IMR-90 (cell line): Measurements from ENCODE around the gene NR4A2. TPM values are rescaled to one million over a fixed set of nuclear protein-coding genes. Genes with fewer than 3 reads are reported as not detected.

Source experiments
- ATAC-seq: fragments of 200-7000 bp; cut with Tn5 transposase; 2 replicates; pipeline ENCODE4 v1.9.1; 2020; ENCODE audit warnings: low read depth, mild to moderate bottlenecking, moderate library complexity
- BruUV-seq: library from RNA; stranded (reverse); fragments of 400-500 nt; replicated peaks from 2 replicates; lab custom pipeline; 2021; lab: Mats Ljungman, UMichigan
- CTCF ChIA-PET: fragments of 300-600 bp; formaldehyde crosslinking; extraction: SDS; loops from one replicate; lab custom pipeline; 2021; ENCODE audit warnings: antibody characterized with exemption; lab: Yijun Ruan, JAX
- POLR2A ChIA-PET: fragments of 300-600 bp; sonication (Branson Sonifier 250); formaldehyde crosslinking; loops from one replicate; lab custom pipeline; 2022; ENCODE audit warnings: antibody characterized with exemption; ENCODE audit not compliant: unreplicated experiment; lab: Charles Lee
- DNase-seq: peaks from one replicate; pipeline ENCODE4 v3.0.0; 2013
- H2AFZ ChIP-seq: replicated peaks from 2 replicates; pipeline ENCODE3; 2013; ENCODE audit warnings: low read length, mild to moderate bottlenecking; ENCODE audit not compliant: poor library complexity
- H2AK5ac ChIP-seq: 2 replicates; pipeline ENCODE4 v1.6.1; 2013; ENCODE audit warnings: low read depth, low read length, inconsistent platforms
- H2AK9ac ChIP-seq: replicated peaks from 2 replicates; pipeline ENCODE3; 2013; ENCODE audit warnings: mild to moderate bottlenecking, low read depth, low read length, moderate library complexity; ENCODE audit not compliant: poor library complexity
- H2BK120ac ChIP-seq: 2 replicates; pipeline ENCODE4 v1.6.1; 2013; ENCODE audit warnings: low read depth, low read length, inconsistent platforms
- H2BK15ac ChIP-seq: 3 replicates; pipeline ENCODE4 v1.6.1; 2013; ENCODE audit warnings: low read depth, low read length, inconsistent platforms
- H2BK20ac ChIP-seq: 2 replicates; pipeline ENCODE4 v1.6.1; 2013; ENCODE audit warnings: low read depth, mild to moderate bottlenecking, inconsistent platforms, low read length, moderate library complexity
- H2BK5ac ChIP-seq: 2 replicates; pipeline ENCODE4 v1.6.1; 2013; ENCODE audit warnings: mild to moderate bottlenecking, low read depth, low read length, inconsistent platforms; ENCODE audit not compliant: poor library complexity, severe bottlenecking
- H3K14ac ChIP-seq: replicated peaks from 2 replicates; pipeline ENCODE4 v1.6.1; 2013; ENCODE audit warnings: low read depth, low read length, inconsistent platforms
- H3K18ac ChIP-seq: 2 replicates; pipeline ENCODE4 v1.6.1; 2013; ENCODE audit warnings: low read depth, low read length, control low read depth
- H3K23ac ChIP-seq: 2 replicates; pipeline ENCODE4 v1.6.1; 2013; ENCODE audit warnings: low read depth, low read length, inconsistent platforms
- H3K27ac ChIP-seq: 2 replicates; pipeline ENCODE4 v1.5.1; 2013; ENCODE audit warnings: mild to moderate bottlenecking, control low read depth, low read length; ENCODE audit not compliant: insufficient read depth
- H3K27me3 ChIP-seq: 2 replicates; pipeline ENCODE4 v1.6.1; 2013; ENCODE audit warnings: low read length; ENCODE audit not compliant: control insufficient read depth, insufficient read depth
- H3K36me3 ChIP-seq: 2 replicates; pipeline ENCODE4 v1.6.1; 2013; ENCODE audit warnings: low read length, mixed read lengths; ENCODE audit not compliant: control insufficient read depth, insufficient read depth
- H3K4ac ChIP-seq: 2 replicates; pipeline ENCODE4 v1.6.1; 2013; ENCODE audit warnings: low read depth, low read length, inconsistent platforms
- H3K4me1 ChIP-seq: 2 replicates; pipeline ENCODE4 v1.6.1; 2013; ENCODE audit warnings: low read length, mixed read lengths; ENCODE audit not compliant: control insufficient read depth, insufficient read depth
- H3K4me2 ChIP-seq: 2 replicates; pipeline ENCODE4 v1.6.1; 2013; ENCODE audit warnings: low read depth, mild to moderate bottlenecking, control low read depth, low read length, moderate library complexity
- H3K4me3 ChIP-seq: 2 replicates; pipeline ENCODE4 v1.5.1; 2013; ENCODE audit warnings: low read depth, mild to moderate bottlenecking, control low read depth, low read length, moderate library complexity; ENCODE audit not compliant: insufficient read depth
- H3K56ac ChIP-seq: 2 replicates; pipeline ENCODE4 v1.6.1; 2013; ENCODE audit warnings: low read length, inconsistent platforms; ENCODE audit not compliant: insufficient read depth; ENCODE audit errors: extremely low read depth
- H3K79me1 ChIP-seq, 2 experiments: 2 replicates each; pipeline ENCODE4 v1.6.1; 2013; ENCODE audit warnings: low read length in 2 of 2, inconsistent platforms in 1 of 2, low read depth in 1 of 2
- H3K9ac ChIP-seq: 2 replicates; pipeline ENCODE4 v1.6.1; 2013; ENCODE audit warnings: low read depth, low read length, control low read depth
- H3K9me1 ChIP-seq: 2 replicates; pipeline ENCODE4 v1.6.1; 2013; ENCODE audit warnings: low read length, inconsistent platforms; ENCODE audit not compliant: insufficient read depth
- H3K9me3 ChIP-seq: 2 replicates; pipeline ENCODE4 v1.6.1; 2013; ENCODE audit warnings: low read length; ENCODE audit not compliant: control insufficient read depth, insufficient read depth
- H4K20me1 ChIP-seq: 2 replicates; pipeline ENCODE4 v1.6.1; 2013; ENCODE audit warnings: low read length, inconsistent platforms; ENCODE audit not compliant: insufficient read depth
- H4K5ac ChIP-seq: 2 replicates; pipeline ENCODE4 v1.6.1; 2013; ENCODE audit warnings: mild to moderate bottlenecking, low read depth, low read length, control low read depth
- H4K8ac ChIP-seq, 2 experiments: 2 replicates each; pipeline ENCODE4 v1.6.1; 2013; ENCODE audit warnings: low read depth in 2 of 2, low read length in 2 of 2, control low read depth in 1 of 2, inconsistent platforms in 1 of 2
- H4K91ac ChIP-seq: 2 replicates; pipeline ENCODE4 v1.6.1; 2013; ENCODE audit warnings: low read depth, low read length, inconsistent platforms; ENCODE audit not compliant: insufficient read depth
- BHLHE40 ChIP-seq: fragments of 150-350 bp; IDR thresholded peaks from 2 replicates; pipeline ENCODE4 v1.6.1; 2016; ENCODE audit warnings: mild to moderate bottlenecking, low read depth, low read length
- CEBPB ChIP-seq: IDR thresholded peaks from 2 replicates; pipeline ENCODE4 v1.6.1; 2012; ENCODE audit warnings: low read depth, low read length, improper control_type of control experiment
- CHD1 ChIP-seq: IDR thresholded peaks from 2 replicates; pipeline ENCODE4 v1.6.1; 2012; ENCODE audit warnings: low read depth, low read length, improper control_type of control experiment
- CTCF ChIP-seq: conservative IDR thresholded peaks from 2 replicates; pipeline ENCODE4 v1.5.1; 2012; ENCODE audit warnings: mild to moderate bottlenecking, low read depth, low read length, improper control_type of control experiment
- ELK1 ChIP-seq: fragments of 150-350 bp; IDR thresholded peaks from 2 replicates; pipeline ENCODE4 v1.6.1; 2016; ENCODE audit warnings: low read depth, mild to moderate bottlenecking, low read length, moderate library complexity, borderline replicate concordance
- FOS ChIP-seq: fragments of 150-350 bp; IDR thresholded peaks from 2 replicates; pipeline ENCODE4 v1.6.1; 2016; ENCODE audit warnings: low read depth, low read length
- MAFK ChIP-seq: IDR thresholded peaks from 2 replicates; pipeline ENCODE4 v1.6.1; 2012; ENCODE audit warnings: low read depth, low read length, improper control_type of control experiment
- MAZ ChIP-seq: IDR thresholded peaks from 2 replicates; pipeline ENCODE4 v1.6.1; 2012; ENCODE audit warnings: low read depth, mild to moderate bottlenecking, low read length, improper control_type of control experiment, moderate library complexity, borderline replicate concordance
- MXI1 ChIP-seq: IDR thresholded peaks from 2 replicates; pipeline ENCODE4 v1.6.1; 2012; ENCODE audit warnings: low read depth, mild to moderate bottlenecking, low read length, moderate library complexity, borderline replicate concordance
- NFE2L2 ChIP-seq: fragments of 150-350 bp; IDR thresholded peaks from 2 replicates; pipeline ENCODE4 v1.6.1; 2016; ENCODE audit warnings: low read depth, mild to moderate bottlenecking, low read length
- POLR2A ChIP-seq: IDR thresholded peaks from 2 replicates; pipeline ENCODE4 v1.6.1; 2012; ENCODE audit warnings: mild to moderate bottlenecking, low read depth, low read length
- RAD21 ChIP-seq: IDR thresholded peaks from 2 replicates; pipeline ENCODE4 v1.6.1; 2012; ENCODE audit warnings: low read length, improper control_type of control experiment
- RCOR1 ChIP-seq: IDR thresholded peaks from 2 replicates; pipeline ENCODE4 v1.6.1; 2012; ENCODE audit warnings: mild to moderate bottlenecking, low read length, improper control_type of control experiment; ENCODE audit not compliant: insufficient replicate concordance
- RFX5 ChIP-seq: IDR thresholded peaks from 2 replicates; pipeline ENCODE4 v1.8.0; 2012; ENCODE audit warnings: low read depth, mild to moderate bottlenecking, low read length, moderate library complexity
- SMC3 ChIP-seq: fragments of 150-350 bp; IDR thresholded peaks from 2 replicates; pipeline ENCODE4 v1.6.1; 2016; ENCODE audit warnings: low read depth, mild to moderate bottlenecking, antibody characterized with exemption, low read length, moderate library complexity
- USF2 ChIP-seq: fragments of 150-350 bp; IDR thresholded peaks from 2 replicates; pipeline ENCODE4 v1.6.1; 2017; ENCODE audit warnings: mild to moderate bottlenecking, antibody characterized with exemption, low read length, low read depth
- WGBS, 2 experiments: methylation state at CpG; one replicate each; pipeline versions ENCODE4 v1.1.5 to v1.1.7; 2013; ENCODE audit warnings: missing lambda C conversion rate in 2 of 2; ENCODE audit not compliant: insufficient read length in 1 of 2; ENCODE audit errors: extremely low coverage in 2 of 2; 5-methylcytosine and 5-hydroxymethylcytosine counted together
- dilution Hi-C: fragments of 300-500 bp; cut with HindIII; formaldehyde crosslinking; loops from one replicate; pipeline ENCODE4 v1.14.3; 2018; ENCODE audit warnings: low sequenced_read_pairs; ENCODE audit not compliant: unreplicated experiment
- in situ Hi-C: fragments of 300-500 bp; cut with MboI; formaldehyde crosslinking; loops from 3 replicates; pipeline ENCODE4 v1.14.3; 2019; ENCODE audit warnings: low sequenced_read_pairs, inconsistent platforms, mixed read lengths
- intact Hi-C: fragments of 100-400 bp; cut with micrococcal nuclease; formaldehyde crosslinking; loops from 2 replicates; pipeline ENCODE4 v1.10.0; 2022
- polyA plus RNA-seq, 3 experiments: library from polyadenylated mRNA; depleted of rRNA; stranded (reverse); fragments of >200 nt; gene quantifications; 2 replicates each; pipeline ENCODE4 v1.2.3, GENCODE V29; 2012; ENCODE audit warnings: low replicate concordance in 1 of 3
- total RNA-seq: library from RNA; depleted of rRNA; stranded (reverse); fragments of >200 nt; gene quantifications from 2 replicates; pipeline ENCODE4 v1.2.3, GENCODE V29; 2012

Gene NR4A2
- total and polyA plus RNA-seq, 2 of the 4 experiments (the other 2 are of a cell fraction): 0.72 to 2.3 TPM

GRCh38 chr2:156380117-156380645 is 47.7 kb upstream of the NR4A2 start:
- Histone ChIP-seq H3K14ac (no peak overlapping the region), H3K18ac (no peak overlapping the region), H2BK15ac (no peak overlapping the region), H2BK20ac (no peak overlapping the region), H3K4me2 (no peak overlapping the region), H3K27me3 (peaks cover 6% of the 10 kb centered on the region), H3K79me1 (no peaks in the 10 kb centered on the region), H4K5ac (no peak overlapping the region), H3K4me3 (no peak overlapping the region), H4K8ac (no peak overlapping the region), H3K23ac (no peak overlapping the region), H3K4ac (no peak overlapping the region), H4K91ac (no peak overlapping the region), H4K20me1 (no peaks in the 10 kb centered on the region), H2BK120ac (no peak overlapping the region), H3K27ac (no peak overlapping the region), H3K9me1 (no peaks in the 10 kb centered on the region), H2AK5ac (no peak overlapping the region), H2BK5ac (no peak overlapping the region), H3K9ac (no peak overlapping the region), H2AK9ac (no peak overlapping the region), H3K4me1 (no peaks in the 10 kb centered on the region), H3K36me3 (no peaks in the 10 kb centered on the region), H3K9me3 (no peaks in the 10 kb centered on the region), H3K56ac (no peak overlapping the region), H2AFZ (no peak overlapping the region)
- intact Hi-C loops (no loop called here), dilution Hi-C loops (no loop called here), in situ Hi-C loops (no loop called here)
- ATAC-seq (no peak), DNase-seq (no peak)
- WGBS, 2 experiments: no CpG with 5 or more reads among the region's 1 CpG
- TF ChIP-seq CTCF: no peak
- no peak for TF ChIP-seq FOS
- no peak for TF ChIP-seq POLR2A
- no peak for TF ChIP-seq MAZ
- TF ChIP-seq MXI1: no peak
- no peak for TF ChIP-seq BHLHE40
- TF ChIP-seq RFX5: no peak
- TF ChIP-seq USF2: no peak
- TF ChIP-seq SMC3: no peak
- TF ChIP-seq CEBPB: no peak
- TF ChIP-seq RAD21: no peak
- TF ChIP-seq ELK1: no peak
- no peak for TF ChIP-seq RCOR1
- TF ChIP-seq NFE2L2: no peak
- TF ChIP-seq CHD1: no peak
- TF ChIP-seq MAFK: no peak
- ChIA-PET POLR2A (no interaction called here), CTCF (no interaction called here)
- no TSS peak for BruUV-seq
